H1 (cell line): Measurements from ENCODE around the gene ERFE. TPM values are rescaled to one million over a fixed set of nuclear protein-coding genes. Genes with fewer than 3 reads are reported as not detected.

Experiments used
- CTCF ChIA-PET: fragments of 300-600 bp; sonication (Branson Sonifier 250); formaldehyde crosslinking; loops from one replicate; lab custom pipeline; 2021; ENCODE audit not compliant: partially characterized antibody; lab: Charles Lee
- POLR2A ChIA-PET: fragments of 300-600 bp; sonication (Branson Sonifier 250); formaldehyde crosslinking; loops from one replicate; lab custom pipeline; 2021; ENCODE audit warnings: inconsistent platforms; ENCODE audit not compliant: partially characterized antibody; lab: Charles Lee
- DNase-seq, 2 experiments: peaks; one replicate each; pipeline versions ENCODE4 v3.0.0 to v3.0.0-alpha.2; 2010 to 2022; ENCODE audit warnings: low spot score in 2 of 2, low read depth in 1 of 2, mixed read lengths in 1 of 2
- FAIRE-seq: peaks from 2 replicates; lab custom pipeline; 2011; peaks lifted over from hg19 to GRCh38; lab: Jason Lieb, UNC
- H2AFZ ChIP-seq: 2 replicates; pipeline ENCODE4 v1.8.1; 2012; ENCODE audit warnings: low read length, inconsistent platforms
- H2AK5ac ChIP-seq: 2 replicates; pipeline ENCODE4 v1.6.1; 2013; ENCODE audit warnings: low read depth, low read length
- H2BK120ac ChIP-seq: replicated peaks from 2 replicates; pipeline ENCODE3; 2013; ENCODE audit warnings: low read depth, low read length, inconsistent platforms
- H2BK12ac ChIP-seq: 2 replicates; pipeline ENCODE4 v1.6.1; 2013; ENCODE audit warnings: low read depth, low read length
- H2BK15ac ChIP-seq: 2 replicates; pipeline ENCODE4 v1.6.1; 2013; ENCODE audit warnings: low read length
- H2BK20ac ChIP-seq: 2 replicates; pipeline ENCODE4 v1.6.1; 2013; ENCODE audit warnings: low read length
- H2BK5ac ChIP-seq: 2 replicates; pipeline ENCODE4 v1.6.1; 2013; ENCODE audit warnings: low read depth, low read length
- H3K14ac ChIP-seq: 2 replicates; pipeline ENCODE4 v1.6.1; 2013; ENCODE audit warnings: inconsistent platforms; ENCODE audit not compliant: insufficient read length
- H3K18ac ChIP-seq: 2 replicates; pipeline ENCODE4 v1.6.1; 2013; ENCODE audit warnings: low read length; ENCODE audit errors: extremely low read depth
- H3K23ac ChIP-seq: 2 replicates; pipeline ENCODE4 v1.6.1; 2013; ENCODE audit warnings: inconsistent platforms; ENCODE audit not compliant: insufficient read length
- H3K23me2 ChIP-seq: 2 replicates; pipeline ENCODE4 v1.6.1; 2013; ENCODE audit warnings: low read depth, low read length
- H3K27ac ChIP-seq: 2 replicates; pipeline ENCODE4 v1.6.1; 2011; ENCODE audit warnings: low read depth, low read length, inconsistent platforms
- H3K27me3 ChIP-seq, 4 experiments: replicated peaks in 1 of 4; 1 replicate in 1 of 4; 2 replicates in 3 of 4; pipeline versions ENCODE4 v1.6.1 to v1.8.1; 2011 to 2013; ENCODE audit warnings: low read length in 3 of 4, mild to moderate bottlenecking in 3 of 4, inconsistent platforms in 2 of 4, mixed read lengths in 2 of 4, moderate library complexity in 1 of 4; ENCODE audit not compliant: control insufficient read depth in 3 of 4, insufficient read depth in 3 of 4; ENCODE audit errors: extremely low read depth in 1 of 4
- H3K36me3 ChIP-seq, 4 experiments: 2 replicates each; pipeline versions ENCODE4 v1.6.1 to v1.8.1; 2011 to 2013; ENCODE audit warnings: mild to moderate bottlenecking in 4 of 4, low read length in 3 of 4, moderate library complexity in 2 of 4, control low read depth in 1 of 4, inconsistent platforms in 1 of 4; ENCODE audit not compliant: insufficient read depth in 4 of 4, control insufficient read depth in 2 of 4
- H3K4ac ChIP-seq: replicated peaks from 2 replicates; pipeline ENCODE3; 2013; ENCODE audit warnings: low read length, low read depth, mixed read lengths, inconsistent platforms; ENCODE audit not compliant: insufficient read length
- H3K4me1 ChIP-seq, 4 experiments: replicated peaks in 1 of 4; 1 replicate in 1 of 4; 2 replicates in 3 of 4; pipeline versions ENCODE4 v1.6.1 to v1.8.1; 2011 to 2013; ENCODE audit warnings: low read length in 3 of 4, inconsistent platforms in 2 of 4, mixed read lengths in 1 of 4; ENCODE audit not compliant: insufficient read depth in 4 of 4, control insufficient read depth in 3 of 4
- H3K4me2 ChIP-seq, 2 experiments: 2 replicates each; pipeline versions ENCODE4 v1.6.1 to v1.8.1; 2011 to 2013; ENCODE audit warnings: low read depth in 2 of 2, low read length in 2 of 2, control low read depth in 1 of 2, inconsistent platforms in 1 of 2, mild to moderate bottlenecking in 1 of 2; ENCODE audit not compliant: insufficient read depth in 1 of 2
- H3K4me3 ChIP-seq, 4 experiments: fragments of 200-600, 300-600 bp in 1 of 4; sonication (generic), shearing (Covaris generic), sonication (Bioruptor Twin) in 1 of 4; 2 replicates each; pipeline versions ENCODE4 v1.5.1 to v1.8.1; 2011 to 2016; ENCODE audit warnings: low read length in 4 of 4, low read depth in 3 of 4, control low read depth in 2 of 4, inconsistent platforms in 2 of 4, mild to moderate bottlenecking in 2 of 4, mixed read lengths in 1 of 4, moderate library complexity in 1 of 4; ENCODE audit not compliant: insufficient read depth in 2 of 4; ENCODE audit errors: extremely low read depth in 1 of 4
- H3K56ac ChIP-seq: replicated peaks from 2 replicates; pipeline ENCODE3; 2013; ENCODE audit warnings: low read depth, mild to moderate bottlenecking, mixed read lengths, low read length, inconsistent platforms; ENCODE audit not compliant: insufficient read length
- H3K79me1 ChIP-seq: 2 replicates; pipeline ENCODE4 v1.6.1; 2013; ENCODE audit warnings: low read depth, low read length, control low read depth
- H3K79me2 ChIP-seq, 2 experiments: 2 replicates each; pipeline versions ENCODE4 v1.6.1 to v1.8.1; 2012 to 2013; ENCODE audit warnings: low read length in 2 of 2, mild to moderate bottlenecking in 2 of 2, inconsistent platforms in 1 of 2; ENCODE audit not compliant: insufficient read depth in 2 of 2, control insufficient read depth in 1 of 2
- H3K9ac ChIP-seq, 4 experiments: replicated peaks in 1 of 4; 1 replicate in 1 of 4; 2 replicates in 3 of 4; pipeline versions ENCODE4 v1.6.1 to v1.8.1; 2011 to 2013; ENCODE audit warnings: low read depth in 3 of 4, low read length in 3 of 4, control low read depth in 2 of 4, mild to moderate bottlenecking in 2 of 4, moderate library complexity in 2 of 4, inconsistent platforms in 1 of 4; ENCODE audit errors: extremely low read depth in 1 of 4
- H3K9me3 ChIP-seq, 2 experiments: 2 replicates each; pipeline versions ENCODE4 v1.6.1 to v1.8.1; 2012 to 2013; ENCODE audit warnings: mild to moderate bottlenecking in 2 of 2, moderate library complexity in 2 of 2, control low read depth in 1 of 2, inconsistent platforms in 1 of 2, low read depth in 1 of 2, low read length in 1 of 2, mixed read lengths in 1 of 2; ENCODE audit not compliant: insufficient read depth in 2 of 2
- H4K20me1 ChIP-seq, 2 experiments: replicated peaks in 1 of 2; 2 replicates each; pipeline versions ENCODE3 to v1.8.1; 2011 to 2013; ENCODE audit warnings: inconsistent platforms in 2 of 2, low read length in 2 of 2, mild to moderate bottlenecking in 1 of 2; ENCODE audit not compliant: insufficient read depth in 2 of 2, control insufficient read depth in 1 of 2
- H4K5ac ChIP-seq: 2 replicates; pipeline ENCODE4 v1.6.1; 2013; ENCODE audit warnings: low read length, low read depth, mixed read lengths, inconsistent platforms; ENCODE audit not compliant: insufficient read length
- H4K8ac ChIP-seq: 2 replicates; pipeline ENCODE4 v1.8.0; 2013; ENCODE audit warnings: mild to moderate bottlenecking, moderate library complexity, low read length, inconsistent platforms; ENCODE audit not compliant: insufficient read depth; ENCODE audit errors: extremely low read depth
- H4K91ac ChIP-seq: replicated peaks from 2 replicates; pipeline ENCODE3; 2013; ENCODE audit warnings: low read length, mixed read lengths, inconsistent platforms; ENCODE audit not compliant: insufficient read length
- CBX8 ChIP-seq: fragments of 300-800, 300-1000 bp; sonication (generic); IDR thresholded peaks from 2 replicates; pipeline ENCODE4 v1.7.1; 2016; ENCODE audit warnings: low read depth, low read length, borderline replicate concordance
- CTCF ChIP-seq, 3 experiments: IDR thresholded peaks; 1 replicate in 2 of 3; 2 replicates in 1 of 3; pipeline versions ENCODE4 v1.5.1 to v1.6.1; 2011; ENCODE audit warnings: low read length in 3 of 3, mild to moderate bottlenecking in 3 of 3, inconsistent platforms in 2 of 3, low read depth in 1 of 3, moderate library complexity in 1 of 3; ENCODE audit not compliant: insufficient read depth in 1 of 3; ENCODE audit errors: control extremely low read depth in 1 of 3
- EZH2 ChIP-seq: fragments of 200-600 bp; sonication (generic); IDR thresholded peaks from 2 replicates; pipeline ENCODE4 v1.7.1; 2012; ENCODE audit warnings: low read depth, mild to moderate bottlenecking, moderate library complexity, low read length, inconsistent platforms; ENCODE audit not compliant: severe bottlenecking
- GABPA ChIP-seq: IDR thresholded peaks from 2 replicates; pipeline ENCODE4 v1.6.1; 2011; ENCODE audit warnings: mild to moderate bottlenecking, low read length, moderate library complexity, borderline replicate concordance; ENCODE audit not compliant: insufficient read depth
- KDM4A ChIP-seq: IDR thresholded peaks from one replicate; pipeline ENCODE4 v1.7.1; 2012; ENCODE audit warnings: low read depth, mild to moderate bottlenecking, moderate library complexity, low read length, inconsistent platforms; ENCODE audit not compliant: severe bottlenecking
- POU5F1 ChIP-seq: IDR thresholded peaks from 2 replicates; pipeline ENCODE4 v1.6.1; 2011; ENCODE audit warnings: low read depth, mild to moderate bottlenecking, low read length, moderate library complexity
- SP2 ChIP-seq: IDR thresholded peaks from 2 replicates; pipeline ENCODE4 v1.6.1; 2012; ENCODE audit warnings: mild to moderate bottlenecking, low read length, inconsistent platforms
- WGBS, 2 experiments: shearing (Covaris generic) in 1 of 2; methylation state at CpG; one replicate each; pipeline versions ENCODE4 v1.1.6 to v1.1.7; 2013 to 2015; ENCODE audit warnings: low lambda C conversion rate in 2 of 2, mixed read lengths in 2 of 2, inconsistent platforms in 1 of 2, low coverage in 1 of 2, missing lambda C conversion rate in 1 of 2; ENCODE audit not compliant: insufficient replicate concordance in 2 of 2, insufficient coverage in 1 of 2, insufficient read length in 1 of 2; ENCODE audit errors: extremely low coverage in 1 of 2, missing lambda C conversion rate in 1 of 2; 5-methylcytosine and 5-hydroxymethylcytosine counted together
- polyA plus RNA-seq, 7 experiments: library from polyadenylated mRNA; depleted of rRNA in 3 of 7; stranded (reverse) in 5 of 7; unstranded in 2 of 7; fragments of >200 nt in 5 of 7; fragments of 200-250 nt in 2 of 7; gene quantifications; 1 replicate in 5 of 7; 2 replicates in 1 of 7; 4 replicates in 1 of 7; pipeline versions ENCODE4 v1.2.1 to v1.2.3, GENCODE V29; 2011 to 2013; ENCODE audit warnings: missing spikeins in 2 of 7, mixed read lengths in 2 of 7
- total RNA-seq: library from RNA; stranded (reverse); fragmentation: NEBNext Ultra II Directional; extraction: Animal tissue kit (Norgen Biotek cat#: 25700); gene quantifications from 2 replicates; pipeline ENCODE4 v1.2.1, GENCODE V29; 2021

The ERFE gene
- total and polyA plus RNA-seq, 2 of the 8 experiments (the other 6 are each of a cell fraction or from before 2014, with no cell fraction given) = 2.5 to 3.6 TPM

DNA sequence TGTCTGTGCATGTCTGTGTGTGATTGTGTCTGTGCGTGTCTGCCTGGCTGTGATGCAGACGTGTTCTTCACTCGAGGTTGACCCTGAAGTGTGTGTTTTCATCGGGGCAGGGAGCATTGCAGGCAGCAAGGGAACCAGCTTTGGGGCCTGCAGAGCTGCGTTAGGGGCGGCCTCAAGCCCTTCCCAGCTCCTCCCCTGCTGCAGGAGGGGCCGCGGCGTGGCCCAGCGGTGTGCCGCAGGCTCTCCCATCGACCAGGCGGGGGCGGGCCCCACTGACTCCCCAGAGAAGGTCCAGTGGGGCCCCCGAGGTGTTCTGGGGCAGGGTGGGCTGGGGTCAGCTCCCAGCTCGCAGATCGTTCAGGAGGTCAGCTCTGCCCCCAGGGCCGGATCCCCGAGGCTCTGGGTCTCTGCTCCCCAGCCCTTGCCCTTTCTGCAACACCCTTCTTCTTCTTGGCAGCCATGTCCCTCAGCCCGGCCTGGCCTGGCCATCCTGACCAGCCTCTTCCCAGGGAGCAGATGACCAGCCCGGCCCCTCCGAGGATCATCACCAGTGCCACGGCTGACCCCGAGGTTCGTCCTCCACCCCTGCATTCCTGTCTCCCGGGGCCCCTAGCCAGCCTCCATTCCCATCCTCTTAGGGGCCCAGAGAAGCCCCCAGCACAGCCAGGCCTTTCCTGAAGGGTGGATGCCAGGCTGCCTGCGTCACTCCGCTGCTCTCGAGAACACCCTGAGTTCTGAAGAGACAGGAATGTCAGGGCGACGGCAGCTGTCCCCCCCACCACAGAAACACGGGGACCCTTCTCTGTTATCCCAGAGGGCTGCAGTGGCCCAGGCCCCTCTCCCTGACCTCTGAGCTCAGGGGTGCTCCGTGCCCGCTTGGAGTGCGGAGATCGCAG is 31.4 kb upstream of the ERFE start:
- no peak overlapping the region; the same call in 1 of the 2 replicates for H3K18ac ChIP-seq
- 0 out of 4 replicates have a peak, but pooled peaks cover 0 to 4% of the 10 kb centered on the region in 2 experiments for H3K9me3 ChIP-seq
- H3K27me3 ChIP-seq = no peaks in the 10 kb centered on the region
- 80% methylated on average over 20 of the region's 36 CpGs; no CpG with 5 or more reads in 1 of the 2 experiments for WGBS, 2 experiments
- H2BK12ac ChIP-seq = 0 out of 2 replicates have a peak overlapping the region, but pooled peaks have one; percentile 27
- H3K4me3 ChIP-seq = no peak overlapping the region
- H2BK5ac ChIP-seq = no peak overlapping the region
- CTCF ChIA-PET = interaction anchor here (0.8 to 5.3 kb wide), 9 partner anchors 10 to 203 kb away, joined by 3 to 41 read pairs (median 4); partner anchors contain the start of gene KLHL30
- H4K20me1 ChIP-seq = peaks cover 0 to 14% of the 10 kb centered on the region in 2 experiments
- H2BK120ac ChIP-seq = no peak overlapping the region
- H2AK5ac ChIP-seq = peak overlapping the region; percentile 69; the same call in 1 of the 2 replicates
- POLR2A ChIA-PET = interaction anchor here (1.4 kb wide), 1 partner anchor 33 kb away, joined by 5 read pairs; no protein-coding TSS in a partner anchor
- peak overlapping the region in 1 of 2 experiments; percentile 9; a peak in 1 of 4 replicates for H3K4me2 ChIP-seq
- H4K8ac ChIP-seq = no peak overlapping the region
- TF ChIP-seq POU5F1 = no peak
- TF ChIP-seq CBX8 = no peak
- TF ChIP-seq GABPA = no peak
- TF ChIP-seq EZH2 = no peak
- no peak for TF ChIP-seq KDM4A
- TF ChIP-seq SP2 = no peak
- TF ChIP-seq CTCF (IDR thresholded peaks at IDR 0.05; ENCODE audit: control extremely low read depth in 1 of 3, insufficient read depth in 1 of 3, low read depth in 1 of 3, low read length in 3 of 3) = no peak
- no peak overlapping the region for H2AFZ ChIP-seq
- no peak overlapping the region for H2BK20ac ChIP-seq
- DNase-seq (no peak), FAIRE-seq (no peak)
- H3K4ac ChIP-seq = peak overlapping the region; percentile 78
- H3K79me2 ChIP-seq = no peaks in the 10 kb centered on the region
- H4K91ac ChIP-seq = peak overlapping the region; percentile 95
- H3K79me1 ChIP-seq = no peaks in the 10 kb centered on the region
- H3K27ac ChIP-seq = no peak overlapping the region
- no peak overlapping the region for H3K23ac ChIP-seq
- H3K56ac ChIP-seq = peak overlapping the region; percentile 69
- H3K23me2 ChIP-seq = peaks cover 15% of the 10 kb centered on the region
- peak overlapping the region; percentile 48 for H2BK15ac ChIP-seq
- H3K9ac ChIP-seq = no peak overlapping the region
- no peaks in the 10 kb centered on the region; a peak in 1 of 8 replicates for H3K36me3 ChIP-seq
- H4K5ac ChIP-seq = no peak overlapping the region
- no peak overlapping the region for H3K14ac ChIP-seq
- peaks cover 0 to 13% (median 0%) of the 10 kb centered on the region in 4 experiments; a peak in 2 of 7 replicates for H3K4me1 ChIP-seq
